GM18870 (cell line): ENCODE measurements around the gene DOCK3.
"Not testable (repeated sequence)": the region's sequence is repeated elsewhere in the genome, so short reads cannot be mapped to it uniquely, and the experiment has no call there.

Experiments
- ATAC-seq: cut with Tn5 transposase; IDR thresholded peaks from one replicate; pipeline ENCODE4 v1.9.1; 2021; ENCODE audit warnings: moderate library complexity; ENCODE audit not compliant: unreplicated experiment

The DOCK3 gene

DNA sequence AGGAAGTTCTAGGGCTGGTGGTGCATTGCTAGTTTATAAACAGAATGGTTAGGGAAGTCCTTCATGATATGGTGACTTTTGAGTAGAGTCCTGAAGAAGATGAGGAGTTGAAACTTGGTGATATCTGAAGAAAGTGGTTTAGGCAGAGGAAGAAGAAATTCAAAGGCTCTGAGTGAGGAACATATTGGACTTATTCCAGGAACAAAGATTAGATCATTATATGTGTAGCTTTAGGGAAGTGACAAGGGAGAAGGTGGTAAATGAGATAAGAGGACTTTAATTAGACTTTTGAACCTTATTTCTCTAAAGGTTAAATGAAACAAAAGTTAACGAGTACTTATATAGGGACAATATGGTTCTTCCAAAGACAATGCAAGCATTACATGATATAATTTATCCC, 286.7 kb downstream of the DOCK3 start:
- no peak for ATAC-seq

DNA sequence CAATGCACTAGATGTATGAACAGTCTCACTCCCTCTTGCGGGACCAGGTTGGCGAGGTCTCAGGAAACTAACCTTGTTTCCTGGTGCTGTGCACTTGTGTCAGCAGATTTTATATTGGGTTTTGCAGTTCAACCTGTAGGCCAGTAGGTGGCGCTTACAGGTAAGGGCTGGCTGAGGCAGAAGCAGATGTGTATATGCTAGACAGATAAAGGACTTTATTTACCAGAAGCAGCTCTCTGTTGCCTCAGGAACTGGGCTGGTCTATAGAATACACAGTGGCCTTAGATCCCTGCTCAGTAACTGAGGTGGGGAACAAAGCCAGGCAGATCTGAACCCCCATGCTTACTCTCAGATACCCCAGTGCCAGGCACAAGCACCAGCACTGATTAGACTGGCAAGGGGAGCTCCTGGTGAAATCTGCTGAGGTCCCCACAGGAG, 296.8 kb downstream of the DOCK3 start:
- ATAC-seq: no peak

DNA sequence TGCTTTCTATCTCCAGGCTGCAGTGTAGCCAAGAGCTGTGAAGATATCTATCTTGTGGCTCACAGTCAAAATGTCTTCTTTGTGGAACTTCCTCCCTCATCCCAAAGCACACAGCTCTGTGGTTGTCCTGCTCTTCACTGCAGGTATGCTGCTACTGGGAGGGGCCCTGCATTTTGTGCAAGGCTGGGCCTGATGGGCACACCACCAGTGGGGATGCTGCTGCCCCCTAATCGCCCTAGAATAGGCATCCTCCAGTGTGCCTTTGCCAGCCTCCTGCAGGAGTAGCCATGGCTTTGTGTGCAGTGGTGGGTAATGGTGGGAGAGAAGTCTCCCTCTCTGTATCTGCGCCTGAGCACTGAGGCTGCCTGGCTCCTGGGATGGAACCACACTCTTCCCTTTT, 297.3 kb downstream of the DOCK3 start:
- ATAC-seq: no peak

DNA sequence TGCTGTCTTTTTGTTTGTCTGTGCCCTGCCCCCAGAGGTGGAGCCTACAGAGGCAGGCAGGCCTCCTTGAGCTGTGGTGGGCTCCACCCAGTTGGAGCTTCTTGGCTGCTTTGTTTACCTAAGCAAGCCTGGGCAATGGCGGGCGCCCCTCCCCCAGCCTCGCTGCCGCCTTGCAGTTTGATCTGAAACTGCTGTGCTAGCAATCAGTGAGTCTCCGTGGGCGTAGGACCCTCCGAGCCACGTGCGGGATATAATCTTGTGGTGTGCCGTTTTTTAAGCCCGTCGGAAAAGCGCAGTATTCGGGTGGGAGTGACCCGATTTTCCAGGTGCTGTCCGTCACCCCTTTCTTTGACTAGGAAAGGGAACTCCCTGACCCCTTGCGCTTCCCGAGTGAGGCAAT, 303.9 kb downstream of the DOCK3 start:
- ATAC-seq: not testable (repeated sequence)

DNA sequence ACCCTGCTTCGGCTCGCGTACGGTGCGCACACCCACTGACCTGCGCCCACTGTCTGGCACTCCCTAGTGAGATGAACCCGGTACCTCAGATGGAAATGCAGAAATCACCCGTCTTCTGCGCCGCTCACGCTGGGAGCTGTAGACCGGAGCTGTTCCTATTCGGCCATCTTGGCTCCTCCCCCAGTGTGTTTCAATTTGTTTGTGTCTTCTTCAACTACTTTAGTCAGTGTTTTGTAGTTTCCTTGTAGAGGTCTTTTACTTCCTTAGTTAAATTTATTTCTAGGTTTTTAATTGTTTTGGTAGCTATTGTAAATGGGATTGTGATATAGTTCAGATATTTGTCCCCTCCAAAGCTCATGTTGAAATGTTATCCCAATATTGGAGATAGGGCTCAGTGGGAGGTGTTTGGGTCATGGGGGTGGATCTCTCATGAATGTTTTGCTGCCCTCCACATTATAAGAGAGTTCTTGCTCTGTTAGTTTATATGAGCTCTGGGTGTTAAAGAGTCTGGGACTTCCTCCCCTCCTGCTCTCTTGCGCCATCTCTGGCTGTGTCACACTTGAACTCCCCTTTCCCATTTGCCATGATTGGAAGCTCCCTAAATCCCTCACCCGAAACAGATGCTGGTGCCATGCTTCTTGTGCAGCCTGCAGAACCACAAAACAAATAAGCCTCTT, 304.4 kb downstream of the DOCK3 start:
- ATAC-seq: no peak

DNA sequence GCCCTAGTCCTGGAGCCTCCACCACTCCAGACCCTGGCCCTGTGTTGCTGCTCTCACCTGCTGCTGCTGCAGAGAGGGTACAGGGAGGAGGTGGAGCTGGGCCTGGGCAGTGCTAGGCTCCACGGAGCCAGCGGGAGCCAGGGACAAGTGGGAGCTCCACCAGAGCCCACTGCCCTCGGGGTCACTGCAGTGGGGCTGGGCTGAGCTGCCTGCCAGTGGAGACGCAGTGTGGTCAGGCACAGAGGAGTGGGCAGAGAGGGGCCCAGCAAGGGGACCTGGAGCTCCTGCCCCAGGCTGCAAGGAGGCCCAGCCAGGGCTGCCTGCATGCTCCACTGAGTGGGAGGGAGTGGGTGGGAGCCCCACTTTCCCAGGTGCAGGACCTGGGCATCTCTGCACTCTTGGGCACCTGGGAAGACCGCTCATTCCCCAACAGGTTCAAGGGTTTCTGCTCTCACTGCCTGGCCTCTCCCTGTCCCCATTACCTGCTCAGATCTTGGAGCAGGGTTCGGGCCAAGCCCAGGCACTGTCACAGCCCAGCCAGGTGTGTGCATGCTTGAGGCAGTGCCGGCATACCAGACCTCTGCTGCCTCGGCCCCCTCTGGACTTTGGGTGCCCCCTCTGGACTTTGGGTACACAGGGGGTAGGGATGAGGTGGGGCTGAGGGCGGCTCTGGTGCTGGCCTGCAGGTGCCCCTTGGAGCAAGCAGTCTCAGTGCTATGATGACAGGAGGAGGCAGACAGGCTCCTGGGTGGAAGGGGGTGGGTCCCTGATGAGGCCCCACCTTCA, 308.0 kb downstream of the DOCK3 start:
- ATAC-seq: no peak

DNA sequence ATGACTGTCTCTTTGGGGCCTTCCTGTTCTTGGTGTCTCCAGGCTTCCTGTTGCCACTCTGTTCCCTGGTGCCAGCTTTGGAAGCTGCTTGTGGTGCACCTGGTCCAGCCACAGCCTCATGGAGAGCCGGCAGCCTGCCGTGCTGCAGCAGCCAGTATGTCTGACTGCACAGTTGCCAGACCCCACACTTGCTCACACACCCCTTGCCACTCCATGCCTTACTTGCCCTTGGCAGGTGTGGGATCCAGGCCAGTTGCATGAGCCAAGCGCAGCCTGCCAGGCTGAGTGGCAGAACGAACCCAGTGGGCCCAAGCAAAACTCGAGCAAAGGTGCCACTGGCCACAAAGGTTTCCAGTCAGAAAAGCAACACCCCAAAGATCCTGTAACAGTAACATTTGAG, 309.2 kb downstream of the DOCK3 start:
- no peak for ATAC-seq

DNA sequence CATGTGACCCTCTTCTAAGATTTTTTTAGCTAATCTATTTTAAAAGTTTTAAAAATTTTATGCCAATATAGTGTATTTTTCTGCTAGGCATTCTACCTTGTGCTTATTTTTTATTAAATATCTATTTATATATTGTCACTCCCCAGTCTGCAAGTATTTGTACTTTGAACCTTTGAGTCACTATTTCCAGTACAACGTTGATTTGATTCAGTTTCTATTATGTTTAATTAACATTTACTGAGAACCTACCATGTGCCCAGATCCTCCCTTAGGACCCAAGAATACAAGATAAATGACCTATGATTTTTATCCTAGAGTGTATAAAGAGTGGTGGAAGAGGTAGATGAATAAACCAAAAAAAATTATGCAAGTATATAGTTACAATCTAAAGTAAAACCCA, 311.2 kb downstream of the DOCK3 start:
- ATAC-seq: no peak

DNA sequence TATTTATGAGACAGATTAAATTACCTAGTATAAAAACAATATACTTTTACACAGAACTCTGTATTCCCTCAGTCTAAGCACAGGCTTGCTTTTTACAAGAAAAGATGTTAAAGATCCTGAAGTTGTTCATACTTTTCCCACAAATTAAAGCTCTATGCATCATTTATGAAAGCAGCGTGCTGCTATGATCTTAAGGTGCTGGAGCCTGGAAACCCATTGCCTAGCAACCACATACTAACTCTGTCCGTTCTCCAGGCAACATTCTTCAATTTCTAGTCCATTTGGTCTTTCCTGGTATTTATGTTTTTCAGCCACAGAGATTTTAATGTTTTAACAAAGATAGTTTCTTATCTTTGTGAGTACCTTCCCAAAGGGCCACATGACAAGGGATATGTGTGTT, 312.0 kb downstream of the DOCK3 start:
- no peak for ATAC-seq

DNA sequence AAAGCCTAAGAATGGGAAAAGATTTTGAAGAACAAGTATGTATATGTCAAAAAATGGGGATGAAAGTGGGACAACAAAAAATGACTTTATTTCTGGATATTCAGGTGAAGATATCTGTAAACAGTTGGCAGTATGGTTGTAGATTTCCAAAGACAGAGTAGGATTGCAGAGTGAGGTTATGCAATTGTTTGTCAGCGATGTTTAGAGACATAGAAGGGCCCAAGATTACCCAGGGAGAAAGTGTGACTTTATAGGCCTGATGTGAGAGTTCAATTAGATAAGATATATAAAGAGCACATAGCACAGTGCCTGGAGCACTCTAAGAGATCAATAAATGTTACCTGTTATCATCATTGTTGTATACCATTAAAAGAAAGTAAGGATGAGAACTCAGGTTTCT, 319.8 kb downstream of the DOCK3 start:
- ATAC-seq: no peak

DNA sequence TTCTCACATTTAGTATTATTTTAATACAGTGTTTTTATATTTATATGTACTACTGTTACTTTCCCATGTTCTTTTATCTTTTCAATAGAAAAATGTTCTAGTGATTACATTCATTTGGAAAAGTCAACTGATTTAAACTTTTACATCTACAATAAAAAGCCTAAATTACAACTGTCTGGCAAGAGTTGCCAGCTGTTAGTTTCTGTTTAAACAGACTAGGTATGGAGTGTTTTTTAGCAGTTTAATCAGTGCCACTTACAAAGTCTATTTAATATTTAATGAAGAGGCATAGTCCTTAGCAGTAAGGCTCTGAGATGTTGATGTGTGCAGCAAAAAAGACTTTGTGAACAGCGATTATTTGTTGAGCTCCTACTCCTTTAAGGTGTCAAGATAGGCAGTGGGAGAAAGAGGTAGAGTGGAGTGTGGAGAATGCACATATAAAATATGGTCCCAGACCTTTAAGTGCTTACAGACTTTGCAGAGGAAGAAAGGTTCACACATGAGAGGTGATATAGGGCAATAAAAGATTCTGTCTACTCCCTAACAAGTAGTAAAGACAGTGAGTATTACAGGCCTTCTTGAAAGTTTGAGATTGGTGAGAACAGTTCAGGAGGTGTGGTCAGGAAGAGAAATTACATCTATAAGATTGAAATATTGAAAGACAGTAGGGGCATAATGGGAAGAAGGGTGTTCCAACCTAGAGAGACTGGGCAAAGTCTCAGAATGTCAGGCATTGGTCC, 320.5 kb downstream of the DOCK3 start:
- ATAC-seq: no peak

DNA sequence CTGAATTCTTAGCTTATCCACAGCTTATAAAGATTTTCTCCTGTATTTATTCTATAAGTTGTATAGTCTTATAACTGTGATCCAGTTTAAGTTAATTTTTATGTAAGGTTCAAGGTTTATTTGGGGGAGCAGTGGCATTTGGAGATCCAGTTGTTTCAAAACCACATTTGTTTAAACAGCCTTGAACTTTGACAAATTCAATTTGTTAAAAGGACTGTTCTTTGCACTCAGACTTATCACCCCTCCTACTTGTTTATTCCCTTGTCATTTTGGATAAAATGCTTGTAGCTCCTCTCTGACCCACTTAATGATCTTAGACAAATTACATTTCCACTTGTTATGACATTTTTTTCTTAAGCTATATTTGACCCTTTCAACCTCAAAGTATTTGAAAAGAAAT, 327.8 kb downstream of the DOCK3 start:
- no peak for ATAC-seq

DNA sequence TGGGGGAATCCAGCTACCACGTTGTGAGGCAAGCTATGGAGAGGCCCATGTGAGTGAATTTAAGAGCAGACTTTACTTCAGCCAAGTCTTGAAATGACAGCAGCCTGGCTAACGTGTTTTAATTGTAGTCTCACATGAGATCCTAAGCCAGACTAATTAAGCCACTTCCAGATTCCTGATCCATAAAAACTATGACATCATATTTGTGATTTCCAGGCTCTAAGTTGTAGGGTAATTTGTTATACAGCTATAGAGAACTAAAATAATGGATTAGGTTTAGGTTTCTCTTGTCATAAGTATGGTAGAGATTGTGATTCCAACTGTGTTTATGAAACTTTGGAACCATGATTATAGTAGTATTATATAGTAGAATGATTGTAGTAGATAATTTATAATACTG, 329.5 kb downstream of the DOCK3 start:
- ATAC-seq: no peak

DNA sequence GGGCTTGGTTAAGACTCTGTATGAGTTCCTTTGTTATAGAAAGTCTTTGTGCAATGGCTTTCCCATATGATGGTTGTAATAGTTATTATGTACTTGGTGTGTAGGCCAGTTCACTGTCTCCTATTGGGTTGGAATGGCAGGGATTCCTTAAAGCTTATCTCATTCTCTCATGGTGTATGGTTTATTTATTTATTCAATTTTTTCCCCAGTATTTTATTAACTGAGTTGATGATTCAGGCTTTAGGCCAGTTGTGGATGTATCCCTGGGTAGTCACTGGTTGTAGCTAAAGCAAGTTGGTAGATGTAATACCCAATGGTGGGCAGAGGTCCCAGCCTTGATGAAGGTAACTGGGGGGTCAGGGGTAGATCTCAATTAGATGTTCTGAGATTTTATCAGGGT, 349.4 kb downstream of the DOCK3 start:
- ATAC-seq: no peak

DNA sequence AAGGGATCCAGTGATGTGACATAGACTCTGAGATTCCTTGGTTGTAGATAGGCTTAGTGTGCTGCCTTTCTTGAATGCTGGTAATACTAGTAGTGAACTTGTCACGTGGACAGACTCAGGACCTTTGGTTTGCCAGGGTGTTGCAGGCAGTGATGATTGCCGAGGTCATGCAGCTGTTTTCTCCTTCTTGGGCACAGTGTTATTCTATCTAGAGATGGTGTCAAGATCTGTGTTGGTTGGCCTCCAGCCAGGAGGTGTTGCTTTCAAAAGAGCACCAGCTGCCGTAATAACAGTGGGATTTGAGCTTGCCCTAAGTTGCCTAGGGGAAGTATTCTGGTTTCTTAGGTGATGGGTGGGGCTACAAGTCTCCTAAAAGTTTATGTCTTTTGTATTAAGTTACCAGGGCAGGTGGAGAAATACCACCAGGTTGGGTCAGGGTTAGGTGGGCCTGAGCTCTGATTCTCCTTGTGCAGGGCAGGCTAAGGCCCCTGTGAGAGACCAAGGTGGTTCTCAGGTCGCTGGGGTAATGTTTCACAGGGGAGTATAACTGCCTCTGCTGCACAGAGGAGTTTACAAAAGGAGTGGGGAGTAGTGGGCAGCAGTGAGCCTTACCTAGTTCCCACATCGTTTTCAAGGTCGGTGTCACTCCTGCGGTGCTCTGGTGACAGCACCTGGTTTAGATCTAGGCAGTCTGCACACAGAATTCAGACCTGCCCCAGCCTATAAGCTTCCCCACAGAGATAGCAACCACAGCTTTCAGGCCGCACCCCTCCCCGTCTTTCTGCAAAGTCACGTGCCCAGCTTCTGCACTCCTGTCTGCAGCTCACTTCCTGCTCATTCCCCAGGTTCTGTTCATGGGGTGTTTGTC, 350.3 kb downstream of the DOCK3 start:
- no peak for ATAC-seq

DNA sequence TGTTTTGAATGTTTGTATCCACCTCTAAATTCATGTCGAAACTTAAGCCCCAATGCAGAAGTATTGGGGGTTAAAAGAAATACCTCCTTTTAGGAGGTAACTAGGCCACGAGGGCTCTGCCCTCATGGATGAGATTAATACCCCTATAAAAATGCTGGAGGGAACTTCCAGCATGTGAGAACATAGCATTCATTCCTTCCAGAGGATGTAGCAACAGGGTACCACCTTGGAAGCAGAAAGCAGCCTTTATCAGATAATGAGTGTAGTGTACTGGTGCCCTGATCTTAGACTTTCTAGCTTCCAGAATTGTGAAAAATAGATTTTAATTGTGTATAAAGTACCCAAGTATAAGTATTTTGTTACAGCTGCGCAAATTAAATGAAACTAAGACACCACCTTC, 356.9 kb downstream of the DOCK3 start:
- ATAC-seq: no peak

DNA sequence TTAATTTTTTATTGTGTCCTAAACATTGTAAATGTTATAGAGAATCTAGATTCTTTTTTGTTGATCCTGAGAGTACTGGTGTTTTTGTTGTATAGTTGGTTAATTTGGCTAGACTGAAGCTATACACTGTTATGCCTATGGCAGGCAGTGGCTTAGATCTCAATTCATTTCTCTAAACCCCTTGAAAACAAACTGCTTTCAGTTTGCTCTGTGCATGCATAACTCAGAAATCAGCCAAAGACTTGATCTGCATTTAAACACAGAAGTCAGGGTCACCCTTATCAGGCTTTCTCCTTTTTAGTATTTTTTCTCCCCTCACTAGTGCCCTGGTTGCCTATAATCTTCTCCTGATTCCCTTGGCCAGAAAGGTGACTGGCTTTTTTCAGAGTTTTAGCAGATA, 360.9 kb downstream of the DOCK3 start:
- no peak for ATAC-seq

DNA sequence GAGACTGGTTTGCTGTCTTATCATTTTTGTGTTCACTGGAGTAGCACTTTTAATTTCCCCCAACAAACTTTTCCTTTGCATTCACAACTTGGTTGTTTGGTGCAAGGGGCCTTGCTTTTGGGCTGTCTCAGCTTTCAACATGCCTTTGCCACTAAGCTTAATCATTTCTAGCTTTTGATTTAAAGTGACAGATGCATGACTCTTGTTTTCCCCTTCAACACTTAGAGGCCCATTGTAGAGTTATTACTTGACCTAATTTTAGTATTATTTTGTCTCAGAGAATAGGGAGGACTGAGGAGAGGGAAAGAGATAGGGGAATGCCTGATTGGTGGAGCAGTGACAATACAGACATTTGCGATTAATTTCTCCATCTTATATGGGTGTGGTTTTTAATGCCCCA, 370.3 kb downstream of the DOCK3 start:
- no peak for ATAC-seq

DNA sequence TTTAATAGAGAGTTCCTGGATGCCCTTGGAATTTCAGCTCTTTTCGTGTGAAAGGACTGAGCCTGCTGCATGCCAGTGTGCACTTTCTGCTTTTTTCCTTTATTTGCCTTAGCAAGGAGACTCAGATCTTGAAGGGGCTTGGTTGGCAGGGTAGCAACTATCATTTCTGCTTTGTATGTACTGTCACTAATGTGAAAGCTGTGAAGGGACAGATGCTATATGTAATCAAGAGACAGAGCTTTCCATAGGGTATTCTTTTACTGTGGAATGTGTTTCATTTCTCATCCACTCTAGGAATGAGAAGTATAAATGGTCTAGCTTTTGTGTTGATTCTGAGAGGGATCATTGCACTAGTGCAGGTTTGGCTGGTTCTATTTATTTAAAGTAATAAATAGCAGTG, 377.8 kb downstream of the DOCK3 start:
- ATAC-seq: no peak

DNA sequence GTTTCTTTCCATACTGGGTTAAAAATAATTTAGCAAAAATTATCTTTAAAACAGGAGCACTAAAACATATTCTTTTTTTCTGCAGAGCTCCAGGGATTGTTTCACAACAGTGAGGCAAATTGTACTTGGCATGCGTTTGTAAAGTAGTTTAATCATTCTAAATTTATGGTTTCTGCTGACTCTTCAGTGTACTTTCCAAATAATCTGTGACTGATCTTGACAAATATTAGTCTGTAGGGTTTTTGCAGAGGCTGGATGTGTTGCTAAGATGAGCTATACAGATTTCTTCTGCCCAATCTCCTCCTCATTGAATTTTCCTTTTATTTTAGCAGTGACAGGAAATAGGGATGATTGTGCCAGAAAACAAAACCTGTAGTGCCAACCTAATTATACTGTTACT, 382.4 kb downstream of the DOCK3 start:
- no peak for ATAC-seq

DNA sequence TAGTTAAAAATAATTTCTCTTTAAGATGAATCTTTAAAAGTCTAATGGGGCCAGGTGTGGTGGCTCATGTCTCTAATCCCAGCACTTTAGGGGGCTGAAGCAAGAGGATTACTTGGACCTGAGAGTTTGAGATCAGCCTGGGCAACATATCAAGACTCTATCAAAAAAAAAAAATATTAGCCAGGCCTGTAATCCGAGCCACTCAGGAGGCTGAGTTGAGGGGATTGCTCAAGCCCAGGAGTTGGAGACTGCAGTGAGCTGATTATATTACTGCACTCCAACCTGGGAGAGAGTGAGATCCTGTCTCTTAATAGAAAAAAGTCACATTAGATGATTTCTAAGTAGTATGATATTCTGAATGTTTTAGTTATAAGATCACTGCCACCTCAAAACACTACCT, 388.3 kb downstream of the DOCK3 start:
- ATAC-seq: no peak
